ENCODE data around the gene SMR3B. TPM values are rescaled to one million over a fixed set of nuclear protein-coding genes. Genes with fewer than 3 reads are reported as not detected.

Gene SMR3B
- total RNA-seq, 1 experiment from 2014 or later, result not detected

Other genes with a start within 250 kb of the SMR3B start
- gene PRR27, start 228.9 kb upstream of the SMR3B start, total RNA-seq (2014; rRNA removed; shearing (Covaris generic)), result not detected in 2 replicates
- not detected in 2 replicates for gene ODAM, start 187.4 kb upstream of the SMR3B start, total RNA-seq (2014; rRNA removed; shearing (Covaris generic))
- gene FDCSP, start 157.0 kb upstream of the SMR3B start, total RNA-seq (2014; rRNA removed; shearing (Covaris generic)), result not detected in 2 replicates
- not detected in 2 replicates for gene CSN3, start 140.5 kb upstream of the SMR3B start, total RNA-seq (2014; rRNA removed; shearing (Covaris generic))
- not detected in 2 replicates for gene CABS1, start 48.1 kb upstream of the SMR3B start, total RNA-seq (2014; rRNA removed; shearing (Covaris generic))
- gene SMR3A, start 22.4 kb upstream of the SMR3B start, total RNA-seq (2014; rRNA removed; shearing (Covaris generic)), result not detected in 2 replicates
- not detected in 2 replicates for gene OPRPN, start 14.8 kb downstream of the SMR3B start, total RNA-seq (2014; rRNA removed; shearing (Covaris generic))
- gene MUC7, start 89.1 kb downstream of the SMR3B start, total RNA-seq (2014; rRNA removed; shearing (Covaris generic)), result not detected in 2 replicates
- not detected in 2 replicates for gene AMTN, start 135.4 kb downstream of the SMR3B start, total RNA-seq (2014; rRNA removed; shearing (Covaris generic))
- not detected in 2 replicates for gene AMBN, start 209.1 kb downstream of the SMR3B start, total RNA-seq (2014; rRNA removed; shearing (Covaris generic))
- gene ENAM, start 245.6 kb downstream of the SMR3B start, total RNA-seq (2014; rRNA removed; shearing (Covaris generic)), result not detected in 2 replicates

All from RPMI7951 (cell line).